GM21619 (cell line): ENCODE measurements around the gene TBC1D22B.

Experiments used
- ATAC-seq: cut with Tn5 transposase; IDR thresholded peaks from one replicate; pipeline ENCODE4 v1.9.1; 2021; ENCODE audit not compliant: unreplicated experiment

Gene TBC1D22B, protein sequence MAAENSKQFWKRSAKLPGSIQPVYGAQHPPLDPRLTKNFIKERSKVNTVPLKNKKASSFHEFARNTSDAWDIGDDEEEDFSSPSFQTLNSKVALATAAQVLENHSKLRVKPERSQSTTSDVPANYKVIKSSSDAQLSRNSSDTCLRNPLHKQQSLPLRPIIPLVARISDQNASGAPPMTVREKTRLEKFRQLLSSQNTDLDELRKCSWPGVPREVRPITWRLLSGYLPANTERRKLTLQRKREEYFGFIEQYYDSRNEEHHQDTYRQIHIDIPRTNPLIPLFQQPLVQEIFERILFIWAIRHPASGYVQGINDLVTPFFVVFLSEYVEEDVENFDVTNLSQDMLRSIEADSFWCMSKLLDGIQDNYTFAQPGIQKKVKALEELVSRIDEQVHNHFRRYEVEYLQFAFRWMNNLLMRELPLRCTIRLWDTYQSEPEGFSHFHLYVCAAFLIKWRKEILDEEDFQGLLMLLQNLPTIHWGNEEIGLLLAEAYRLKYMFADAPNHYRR

DNA sequence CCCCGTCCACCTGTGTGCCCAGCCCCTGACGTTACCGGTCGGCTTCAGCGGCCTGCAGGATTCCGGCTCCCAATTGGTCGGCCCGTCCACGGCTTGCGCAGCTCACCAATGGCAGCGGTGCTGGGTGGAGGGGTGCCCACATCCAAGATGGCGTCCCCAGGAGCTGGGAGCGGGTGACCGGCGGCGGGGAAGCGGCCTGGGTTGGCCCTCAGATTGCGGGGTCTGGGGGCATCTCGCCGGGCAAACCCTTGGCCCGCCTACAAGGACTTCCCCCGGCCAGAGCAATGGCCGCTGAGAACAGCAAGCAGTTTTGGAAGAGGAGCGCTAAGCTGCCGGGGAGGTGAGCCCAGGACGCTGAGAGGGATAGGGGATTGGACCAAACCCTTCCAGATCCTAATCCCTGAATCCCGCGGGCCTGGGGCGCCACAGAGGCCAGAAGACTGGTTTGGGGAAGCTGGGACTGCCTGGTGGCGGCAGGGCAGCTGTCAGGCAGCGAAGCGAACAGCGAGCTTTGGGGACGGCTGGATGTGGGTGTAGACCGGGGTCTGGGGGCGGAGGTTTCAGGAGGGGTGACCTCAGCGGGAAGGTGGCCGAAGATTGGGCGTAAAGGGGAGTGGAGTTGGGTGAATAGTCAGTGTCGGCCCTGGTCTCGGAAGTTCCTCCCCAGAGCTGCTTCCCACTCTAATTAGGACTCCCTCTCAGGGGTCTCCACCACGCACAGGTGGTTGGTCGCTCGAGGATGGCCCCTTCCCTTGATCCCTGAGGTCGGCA, at the start of gene TBC1D22B, which contains the start of gene TMEM217:
Gene TBC1D22B (plus strand): TSS at position 139 of the 771 bp plus-strand sequence. CDS start 146 bp downstream, at position 285.
Gene TMEM217 (minus strand): TSS at position 511 of the 771 bp plus-strand sequence. CDS start 39,114 bp downstream, outside the sequence.
- peak; percentile 95 for ATAC-seq

DNA sequence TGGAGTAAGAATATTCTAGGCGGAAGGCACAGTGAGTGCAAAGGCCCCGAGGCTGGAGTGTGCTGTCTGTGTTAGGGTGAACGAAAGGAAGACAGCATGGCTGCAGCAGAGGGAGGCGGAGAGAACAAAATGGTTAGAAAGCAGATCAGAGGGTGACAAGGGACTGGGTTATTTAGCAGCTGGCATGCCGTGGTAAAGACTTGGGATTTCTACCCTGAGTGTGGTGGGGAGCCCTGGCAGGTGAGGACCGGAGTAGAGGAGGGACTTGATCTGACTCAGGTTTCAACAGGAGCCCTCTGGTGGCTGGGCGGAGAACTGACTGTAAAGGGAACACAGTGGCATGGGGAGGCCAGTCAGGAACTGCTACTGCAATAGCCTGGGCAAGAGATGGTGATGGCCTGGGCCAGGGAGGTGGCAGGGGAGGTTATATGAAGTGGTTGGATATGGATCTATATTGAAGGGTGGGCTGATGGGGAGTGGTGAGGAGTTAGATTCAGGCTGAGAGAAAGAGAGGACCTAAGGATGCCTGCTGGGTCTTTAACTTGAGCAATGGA, 49.6 kb upstream of the TBC1D22B start:
- no peak for ATAC-seq

DNA sequence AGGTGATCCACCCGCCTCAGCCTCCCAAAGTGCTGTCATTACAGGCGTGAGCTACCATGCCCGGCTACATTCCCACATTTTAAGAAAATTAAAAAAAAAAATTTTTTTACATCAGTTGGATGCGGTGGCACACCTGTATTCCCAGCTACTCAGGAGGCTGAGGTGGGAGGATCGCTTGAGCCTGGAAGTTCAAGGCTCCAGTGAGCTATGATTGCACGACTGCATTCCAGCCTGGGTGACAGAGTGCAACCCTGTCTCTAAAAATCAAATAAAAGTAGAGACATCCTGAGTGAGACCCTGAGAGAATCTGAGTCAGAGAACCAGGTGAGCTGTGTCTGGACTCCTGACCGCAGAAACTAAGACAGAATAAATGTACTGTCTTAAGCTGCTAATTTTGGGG, 48.8 kb upstream of the TBC1D22B start:
- ATAC-seq = no peak

DNA sequence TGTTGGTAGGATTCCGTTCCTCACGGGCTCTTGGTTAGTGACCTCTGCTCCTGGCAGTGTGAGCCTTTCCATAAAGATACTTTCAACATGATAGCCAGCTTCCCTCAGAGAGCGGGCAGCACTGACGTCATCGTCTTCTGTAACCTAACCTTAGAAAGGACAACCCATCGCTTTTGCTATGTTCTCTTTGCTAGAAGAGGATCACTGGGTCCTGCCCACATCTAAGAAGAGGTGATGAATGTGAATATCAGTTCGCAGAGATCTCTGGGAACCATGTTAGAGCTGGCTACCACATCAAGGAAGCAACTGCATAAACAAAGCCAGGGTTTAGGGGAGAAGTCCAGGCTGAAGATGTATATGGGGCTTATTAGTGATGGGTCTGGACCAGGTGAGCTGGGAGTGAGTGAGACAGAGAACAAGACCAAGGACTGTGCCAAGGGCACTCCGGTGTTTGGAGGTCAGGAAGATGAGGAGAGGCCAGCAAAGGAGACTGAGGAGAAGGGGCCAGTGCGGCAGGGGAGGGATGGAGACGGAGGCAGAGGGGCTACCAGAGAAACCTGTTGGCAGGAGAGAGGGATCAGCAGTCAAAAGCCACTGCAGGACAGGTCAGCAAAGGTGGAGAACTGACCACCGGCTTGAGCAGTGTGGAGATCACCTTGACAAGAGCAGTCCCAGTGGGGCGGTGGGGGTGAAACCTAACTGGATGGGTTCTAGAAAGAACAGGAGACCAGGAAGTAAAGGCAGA, 47.9 kb upstream of the TBC1D22B start:
- ATAC-seq = no peak

DNA sequence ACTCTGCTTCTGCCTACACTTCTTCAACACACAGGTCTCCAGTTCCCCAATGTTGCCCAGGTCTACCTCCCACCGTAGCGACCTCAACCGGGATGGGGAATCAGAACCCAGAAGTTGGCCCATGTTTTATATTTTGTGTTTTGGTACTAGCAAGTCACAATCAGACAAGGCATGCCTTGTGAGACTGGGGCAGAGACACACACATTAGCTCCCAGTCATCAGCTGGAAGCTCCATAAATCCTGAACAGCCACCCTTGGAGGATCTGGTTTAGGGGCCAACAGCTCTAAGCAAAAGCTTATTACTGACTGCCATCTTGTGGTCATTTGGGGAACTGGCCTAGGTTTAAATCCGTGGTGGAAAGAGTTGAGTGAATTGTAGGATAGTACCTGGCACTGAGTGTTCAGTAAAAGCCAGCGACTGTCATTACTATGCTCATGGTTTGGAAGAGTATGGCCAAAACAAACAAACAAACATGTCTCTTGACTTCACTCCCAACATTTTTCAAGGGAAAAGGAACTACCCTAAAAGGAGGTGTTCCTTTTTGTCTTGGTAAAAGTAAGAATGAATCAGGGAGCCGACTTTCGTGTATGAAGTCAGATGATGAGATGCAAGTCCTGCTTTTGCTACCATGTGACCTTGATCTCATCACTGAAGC, 47.1 kb upstream of the TBC1D22B start:
- ATAC-seq = no peak

DNA sequence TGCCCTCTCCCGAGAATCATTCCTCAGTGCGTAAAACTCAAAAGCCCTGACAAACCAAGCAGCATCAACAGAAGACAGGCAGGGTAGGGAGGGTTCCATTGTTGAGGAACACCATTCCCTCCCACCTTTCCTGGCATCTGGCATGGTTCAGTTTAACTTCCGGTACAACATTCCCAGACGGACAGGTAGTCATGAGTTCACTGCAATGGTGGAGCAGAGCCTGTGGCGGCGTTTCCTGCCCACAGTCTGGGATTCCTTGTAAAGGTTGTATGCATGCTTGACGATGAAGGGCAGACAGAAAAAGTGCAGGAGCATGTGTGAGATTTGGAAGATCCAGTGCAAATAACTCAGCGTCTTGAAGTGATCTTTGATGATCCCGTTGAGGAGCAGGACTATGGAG, 45.3 kb upstream of the TBC1D22B start:
- ATAC-seq = no peak

DNA sequence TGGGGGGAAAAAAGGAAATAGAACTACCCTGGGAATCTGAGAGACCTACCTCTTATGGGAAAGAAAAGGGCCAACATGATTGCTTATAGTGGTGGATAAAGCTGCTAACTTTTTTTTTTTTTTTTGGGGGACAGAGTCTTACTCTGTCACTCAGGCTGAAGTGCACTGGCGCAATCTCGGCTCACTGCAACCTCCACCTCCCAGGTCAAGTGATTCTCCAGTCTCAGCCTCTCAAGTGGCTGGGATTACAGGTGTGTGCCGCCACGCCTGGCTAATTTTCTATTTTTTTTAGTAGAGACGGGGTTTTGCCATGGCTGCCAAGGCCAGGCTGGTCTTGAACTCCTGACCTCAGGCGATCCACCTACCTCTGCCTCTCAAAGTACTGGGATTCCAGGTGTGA, 39.5 kb upstream of the TBC1D22B start:
- no peak for ATAC-seq

DNA sequence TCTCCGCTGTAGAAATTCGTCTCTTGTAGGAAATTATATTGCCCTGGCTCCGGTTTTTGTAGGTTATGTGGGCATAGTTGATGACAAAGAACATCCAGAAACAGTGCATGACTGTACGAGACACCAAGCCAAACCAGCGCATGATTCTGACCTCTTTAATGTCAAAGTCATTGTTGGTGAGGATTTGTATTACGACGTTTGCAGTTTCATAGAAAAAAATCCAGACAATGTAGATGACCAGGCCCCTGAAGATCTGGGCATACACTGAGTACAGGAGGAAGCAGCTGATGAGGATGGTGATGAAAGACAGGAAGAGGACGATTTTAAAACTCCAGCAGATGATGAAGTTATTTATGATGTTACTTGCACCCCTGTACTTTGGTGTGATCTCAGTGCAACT, 39.1 kb upstream of the TBC1D22B start:
- ATAC-seq = no peak

DNA sequence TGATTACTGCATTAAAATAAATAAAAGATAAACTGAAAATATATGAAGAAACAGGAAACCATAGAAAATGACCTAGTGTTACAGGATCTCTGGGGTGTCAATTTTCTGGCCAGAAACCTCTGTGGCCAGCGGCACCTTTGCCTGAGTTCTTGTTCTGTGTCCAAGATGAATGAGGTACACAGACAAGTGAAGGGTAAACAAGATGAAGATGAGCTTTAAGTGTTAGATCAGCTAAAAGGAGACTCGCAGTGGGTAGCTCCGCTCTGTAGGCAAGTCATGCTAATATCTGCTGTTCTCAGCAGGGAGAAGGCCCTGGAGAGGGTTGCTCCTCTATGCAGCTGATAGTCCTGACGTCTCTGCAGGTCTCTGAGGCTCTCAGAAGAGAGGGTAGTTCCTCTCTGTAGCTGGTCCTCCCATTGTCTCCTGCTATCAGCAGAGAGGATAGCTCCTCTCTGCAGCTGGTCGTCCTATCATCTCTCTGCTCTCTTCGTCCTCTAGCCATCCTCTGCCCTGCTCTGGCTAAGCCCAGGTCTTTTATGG, 35.9 kb upstream of the TBC1D22B start:
- ATAC-seq = peak; percentile 11

DNA sequence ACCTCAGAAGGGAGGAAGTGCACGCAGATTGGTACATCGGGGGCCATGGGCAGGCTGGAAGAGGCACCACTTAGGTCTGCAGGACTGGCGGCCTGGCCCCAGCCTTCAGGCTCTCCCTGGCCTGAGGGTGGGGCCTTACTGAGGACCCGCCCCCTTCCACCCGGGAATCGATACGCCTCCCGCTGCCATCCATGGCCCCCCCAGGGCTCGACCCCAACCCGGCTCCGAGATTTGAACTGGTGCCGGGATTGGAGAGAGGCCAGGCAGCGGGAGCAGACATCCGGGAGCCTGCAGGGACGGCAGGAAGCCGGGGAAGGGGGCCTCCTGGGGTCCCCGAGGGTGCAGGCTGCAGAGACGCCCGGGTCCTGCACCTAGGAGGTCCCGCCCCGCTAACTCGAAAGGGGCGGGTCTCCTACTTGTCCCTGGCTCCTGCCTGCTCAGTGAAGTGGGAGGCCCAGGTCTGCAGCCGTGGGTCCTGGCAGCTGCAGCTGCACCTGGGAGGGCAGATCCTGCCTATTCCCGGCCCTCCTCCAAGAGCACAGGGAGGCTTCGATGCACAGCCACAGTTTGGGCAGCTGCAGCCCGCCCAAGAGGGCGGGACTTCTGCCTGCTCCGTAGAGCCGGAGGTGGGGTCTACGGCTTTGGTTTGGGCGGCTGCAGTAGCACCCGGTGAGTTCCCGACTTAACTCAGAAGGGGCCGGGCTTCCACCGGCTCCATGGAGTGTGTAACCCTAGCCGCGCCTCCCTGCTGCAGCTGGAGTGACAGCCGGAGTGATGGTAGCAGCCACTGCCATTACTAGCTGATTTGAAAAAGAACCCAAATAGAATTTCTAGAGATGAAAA, 35.2 kb upstream of the TBC1D22B start:
- ATAC-seq = peak; percentile 89

DNA sequence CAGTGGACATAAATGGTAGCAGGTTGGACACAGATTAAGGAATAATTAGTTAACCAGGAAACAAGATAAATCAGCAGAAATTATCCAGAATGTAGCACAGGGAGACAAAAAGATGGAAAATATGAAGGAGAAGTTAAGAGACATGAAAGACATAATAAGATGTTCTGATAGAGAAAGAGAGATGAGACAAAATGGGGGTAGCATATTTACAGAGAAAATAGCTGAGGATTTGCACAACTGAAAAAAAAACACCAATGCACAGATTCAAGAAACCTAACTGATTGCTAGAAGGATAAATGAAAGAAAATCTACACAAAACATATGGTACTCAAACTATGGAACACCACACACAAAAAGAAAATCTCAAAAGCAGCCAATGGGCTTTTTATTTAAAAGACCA, 34.6 kb upstream of the TBC1D22B start:
- no peak for ATAC-seq

DNA sequence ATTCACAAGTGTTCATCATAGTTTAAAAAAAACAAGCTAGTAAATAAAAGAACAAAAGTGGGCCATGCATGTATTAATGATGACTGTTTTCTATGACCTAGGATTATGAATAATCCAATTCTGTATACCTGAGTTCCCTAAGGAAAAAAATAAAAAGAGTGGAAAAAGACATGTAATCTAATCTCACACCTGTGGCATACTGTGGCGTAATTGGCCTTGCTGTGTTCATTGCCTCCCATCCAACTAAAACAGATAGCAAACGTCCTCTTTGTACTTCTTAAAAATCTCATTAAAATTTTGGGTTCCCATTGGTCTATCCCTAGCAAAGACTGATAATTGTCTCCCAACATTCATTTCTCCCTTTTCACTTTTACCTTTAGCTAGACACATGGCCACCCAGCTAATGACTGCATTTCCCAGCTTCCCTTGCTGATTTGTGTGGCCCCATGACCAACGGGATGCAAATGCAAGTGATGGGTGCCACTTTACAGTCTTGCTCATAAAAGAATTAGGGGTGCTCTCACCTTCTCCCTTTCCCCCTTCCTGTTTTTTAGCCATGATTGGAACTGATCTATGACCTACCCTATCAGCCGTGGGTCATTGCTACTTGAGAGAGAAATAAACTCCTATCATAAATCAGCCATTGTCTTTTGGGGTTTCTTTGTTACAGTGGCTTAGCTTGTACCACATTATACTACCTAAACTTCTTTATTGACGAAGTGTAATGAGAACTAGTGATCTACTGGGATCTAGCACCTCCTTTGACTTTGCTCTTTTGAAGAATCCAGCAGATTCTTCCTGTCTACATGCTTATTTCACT, 32.0 kb upstream of the TBC1D22B start:
- ATAC-seq = no peak

DNA sequence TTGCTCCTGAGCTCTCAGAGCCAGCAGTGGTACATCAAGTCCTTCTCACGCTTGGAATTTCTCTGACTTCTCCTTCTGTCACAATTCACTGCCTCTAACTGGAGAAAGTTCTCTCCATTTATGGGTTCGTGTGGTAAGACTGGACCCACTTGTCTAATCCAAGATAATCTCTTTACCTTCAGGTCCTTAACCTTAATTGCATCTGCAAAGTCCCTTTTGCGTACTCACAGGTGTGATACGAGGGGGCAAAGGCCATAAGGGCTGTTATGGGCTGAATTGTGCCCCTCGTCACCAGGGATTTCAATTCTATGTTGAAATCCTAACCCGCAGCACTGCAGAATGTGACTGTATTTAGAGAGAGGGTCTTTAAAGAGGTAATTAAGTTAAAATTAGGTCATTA, 27.5 kb upstream of the TBC1D22B start:
- ATAC-seq = no peak

DNA sequence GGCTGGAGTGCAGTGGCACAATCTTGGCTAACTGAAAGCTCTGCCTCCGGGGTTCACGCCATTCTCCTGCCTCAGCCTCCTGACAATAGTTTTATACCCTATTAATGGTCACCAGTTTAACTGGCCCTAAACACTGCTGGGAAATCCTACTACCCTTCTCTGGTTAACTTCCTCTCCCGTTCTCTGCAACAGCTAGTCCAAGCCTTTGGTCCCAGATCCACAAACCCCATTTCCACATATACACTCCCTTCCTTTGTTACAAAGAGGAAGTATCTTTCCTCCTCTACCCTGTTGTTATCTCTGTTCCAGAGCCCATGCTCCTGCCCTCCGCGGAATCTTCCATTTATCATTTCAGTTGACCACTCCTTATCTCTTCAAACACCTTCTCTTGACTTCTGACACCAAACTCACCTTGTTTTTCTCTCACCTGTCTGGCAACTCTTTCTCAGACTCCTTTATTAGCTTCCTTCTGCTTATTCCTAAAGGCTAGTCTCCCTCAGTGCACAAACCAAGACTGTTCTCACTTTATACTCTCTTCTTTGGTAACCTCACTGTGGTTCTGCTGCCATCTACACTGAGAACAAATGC, 25.0 kb upstream of the TBC1D22B start:
- no peak for ATAC-seq

DNA sequence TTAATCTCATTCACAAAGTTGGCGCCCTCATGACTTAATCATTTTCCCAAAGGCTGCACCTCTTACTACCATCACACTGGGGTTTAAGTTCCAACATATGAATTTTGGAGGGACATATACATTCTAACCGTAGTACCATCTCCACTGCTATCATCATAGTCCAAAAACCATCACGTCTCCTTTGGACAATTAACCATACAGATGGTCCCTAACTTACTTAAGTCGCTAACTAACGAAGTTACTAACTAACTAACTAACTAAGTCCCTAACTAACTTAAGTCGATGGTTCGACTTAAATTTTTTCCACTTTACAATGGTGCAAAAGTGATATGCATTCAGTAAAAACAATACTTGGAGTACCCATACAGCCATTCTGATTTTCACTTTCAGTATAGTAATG, 24.0 kb upstream of the TBC1D22B start:
- no peak for ATAC-seq

DNA sequence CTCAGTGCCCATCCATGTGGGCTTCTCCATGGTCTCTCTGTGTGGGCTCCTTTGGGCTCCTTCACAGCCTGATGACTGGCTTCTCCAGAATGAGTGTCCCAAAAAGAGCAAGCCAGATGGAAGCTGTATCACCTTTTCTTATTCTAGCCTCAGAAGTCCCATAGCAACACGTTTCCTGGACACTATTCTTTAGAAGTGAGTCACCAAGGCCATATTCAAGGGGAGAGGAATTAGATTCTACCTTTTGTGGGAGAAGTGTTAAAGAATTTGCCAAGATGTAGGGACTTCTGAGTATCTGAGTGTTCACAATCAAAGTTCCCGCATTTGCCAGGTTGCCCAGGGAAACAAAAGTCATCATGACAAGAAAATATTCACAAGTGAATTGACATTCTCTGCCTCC, 20.7 kb upstream of the TBC1D22B start:
- no peak for ATAC-seq

DNA sequence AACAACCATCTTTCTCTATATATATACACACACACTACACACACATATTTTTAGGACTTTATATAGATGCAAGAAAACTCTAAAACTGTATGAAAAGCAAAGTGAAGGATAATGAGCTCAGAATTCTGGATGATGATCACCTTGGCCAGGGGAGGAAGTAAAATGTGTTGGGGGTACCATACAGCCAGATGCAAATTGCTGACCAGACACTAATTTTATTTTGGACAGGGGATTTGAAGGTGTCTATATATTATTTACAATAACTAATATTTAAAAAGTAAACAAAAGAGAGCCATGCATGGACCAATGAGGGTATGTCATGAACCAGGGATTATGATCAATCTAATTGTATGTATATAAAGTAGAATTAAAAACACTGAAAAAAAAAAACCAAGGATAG, 19.8 kb upstream of the TBC1D22B start:
- ATAC-seq = no peak

DNA sequence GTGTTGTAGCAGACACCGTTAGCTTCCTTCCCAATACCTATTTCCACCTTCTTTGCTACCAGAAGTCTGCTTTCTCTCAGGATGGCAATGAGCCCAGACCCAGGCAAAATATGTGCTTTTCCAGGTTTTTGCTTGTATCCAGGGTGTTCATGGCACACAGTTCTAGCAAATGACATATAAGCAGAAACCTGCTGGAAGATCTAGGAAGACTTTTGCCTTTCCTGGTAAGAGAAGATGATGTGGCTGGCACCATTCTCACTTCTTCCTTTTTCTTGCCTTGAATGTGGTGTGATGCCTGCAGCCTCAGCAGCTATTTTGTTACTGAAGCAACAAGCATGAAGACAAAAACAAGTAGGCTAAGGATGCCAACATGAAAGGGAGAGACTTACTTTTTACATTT, 19.2 kb upstream of the TBC1D22B start:
- no peak for ATAC-seq
